HEK293 (cell line): Measurements from ENCODE around the gene SULF2.

ENCODE experiments used
- CTCF ChIA-PET: fragments of 350-600 bp; formaldehyde crosslinking; extraction: SDS; loops from one replicate; lab custom pipeline; 2021; ENCODE audit warnings: antibody characterized with exemption; lab: Yijun Ruan, JAX
- POLR2A ChIA-PET: fragments of 300-600 bp; formaldehyde crosslinking; extraction: SDS; loops from one replicate; lab custom pipeline; 2020; ENCODE audit warnings: antibody characterized with exemption, inconsistent platforms; lab: Yijun Ruan, JAX
- H3K27ac ChIP-seq: fragments of 200-500 bp; sonication (Bioruptor generic); 2 replicates; pipeline ENCODE4 v1.5.1; 2014; ENCODE audit warnings: low read depth, low read length, control low read depth, inconsistent platforms; ENCODE audit errors: extremely low read depth
- H3K36me3 ChIP-seq, 2 experiments: fragments of 200-500 bp in 1 of 2; sonication (Bioruptor generic) in 1 of 2; 1 replicate in 1 of 2; 2 replicates in 1 of 2; pipeline ENCODE4 v1.5.1; 2014 to 2017; ENCODE audit warnings: inconsistent platforms in 2 of 2, low read length in 2 of 2; ENCODE audit not compliant: control insufficient read depth in 2 of 2, insufficient read depth in 1 of 2
- H3K4me1 ChIP-seq: fragments of 200-500 bp; sonication (Bioruptor generic); 2 replicates; pipeline ENCODE4 v1.5.1; 2014; ENCODE audit warnings: mild to moderate bottlenecking, low read length, inconsistent platforms; ENCODE audit not compliant: control insufficient read depth, insufficient read depth
- H3K4me3 ChIP-seq: 2 replicates; pipeline ENCODE4 v1.5.1; 2011; ENCODE audit warnings: low read depth, mild to moderate bottlenecking, control low read depth, low read length, moderate library complexity
- H3K9me3 ChIP-seq: fragments of 200-500 bp; sonication (Bioruptor generic); 2 replicates; pipeline ENCODE4 v1.5.1; 2014; ENCODE audit warnings: low read depth, low read length, inconsistent platforms; ENCODE audit not compliant: control insufficient read depth, insufficient read depth
- MEIS1 ChIP-seq: sonication (generic); formaldehyde crosslinking; IDR thresholded peaks from 2 replicates; pipeline ENCODE4 v1.8.1; 2022; ENCODE audit warnings: missing genetic modification reagents, mild to moderate bottlenecking, borderline replicate concordance
- MZF1 ChIP-seq: fragments of 450-650 bp; formaldehyde crosslinking; IDR thresholded peaks from 2 replicates; pipeline ENCODE4 v1.5.1; 2017; ENCODE audit warnings: missing biosample characterization, missing genetic modification characterization, borderline replicate concordance
- OSR2 ChIP-seq: fragments of 450-650 bp; formaldehyde crosslinking; IDR thresholded peaks from 2 replicates; pipeline ENCODE4 v1.5.1; 2016; ENCODE audit warnings: missing biosample characterization, missing genetic modification characterization
- RBAK ChIP-seq: fragments of 450-650 bp; formaldehyde crosslinking; IDR thresholded peaks from 2 replicates; pipeline ENCODE4 v1.5.1; 2016; ENCODE audit warnings: missing biosample characterization, missing genetic modification characterization
- SETDB1 ChIP-seq: IDR thresholded peaks from one replicate; pipeline ENCODE4 v1.6.1; 2017; ENCODE audit warnings: mild to moderate bottlenecking, low read length, moderate library complexity, mixed read lengths; ENCODE audit not compliant: insufficient read length
- ZBTB48 ChIP-seq: fragments of 450-650 bp; formaldehyde crosslinking; IDR thresholded peaks from 2 replicates; pipeline ENCODE4 v1.5.1; 2016; ENCODE audit warnings: missing biosample characterization, missing genetic modification characterization
- ZFP37 ChIP-seq: fragments of 450-650 bp; formaldehyde crosslinking; IDR thresholded peaks from 2 replicates; pipeline ENCODE4 v1.5.1; 2016; ENCODE audit warnings: missing biosample characterization, missing genetic modification characterization
- ZNF146 ChIP-seq: fragments of 450-650 bp; formaldehyde crosslinking; IDR thresholded peaks from 2 replicates; pipeline ENCODE4 v1.5.1; 2016; ENCODE audit warnings: missing biosample characterization, missing genetic modification characterization
- ZNF169 ChIP-seq: fragments of 450-650 bp; formaldehyde crosslinking; IDR thresholded peaks from 2 replicates; pipeline ENCODE4 v1.5.1; 2016; ENCODE audit warnings: missing biosample characterization, missing genetic modification characterization
- ZNF2 ChIP-seq: fragments of 450-650 bp; formaldehyde crosslinking; IDR thresholded peaks from 2 replicates; pipeline ENCODE4 v1.5.1; 2016; ENCODE audit warnings: missing biosample characterization, missing genetic modification characterization
- ZNF211 ChIP-seq: fragments of 450-650 bp; formaldehyde crosslinking; IDR thresholded peaks from 2 replicates; pipeline ENCODE4 v1.5.1; 2016; ENCODE audit warnings: low read depth, missing biosample characterization, missing genetic modification characterization
- ZNF221 ChIP-seq: fragments of 450-650 bp; formaldehyde crosslinking; IDR thresholded peaks from 2 replicates; pipeline ENCODE4 v1.5.1; 2017; ENCODE audit warnings: missing biosample characterization, missing genetic modification characterization, borderline replicate concordance
- ZNF350 ChIP-seq: fragments of 450-650 bp; formaldehyde crosslinking; IDR thresholded peaks from 2 replicates; pipeline ENCODE4 v1.5.0; 2017; ENCODE audit warnings: missing biosample characterization, mild to moderate bottlenecking, missing genetic modification characterization
- ZNF544 ChIP-seq: fragments of 450-650 bp; formaldehyde crosslinking; IDR thresholded peaks from 2 replicates; pipeline ENCODE4 v1.5.0; 2017; ENCODE audit warnings: missing biosample characterization, missing genetic modification characterization
- ZNF654 ChIP-seq: fragments of 450-650 bp; formaldehyde crosslinking; IDR thresholded peaks from 2 replicates; pipeline ENCODE4 v1.5.1; 2016; ENCODE audit warnings: low read depth, missing biosample characterization, missing genetic modification characterization
- ZNF677 ChIP-seq: fragments of 450-650 bp; IDR thresholded peaks from 2 replicates; pipeline ENCODE4 v1.5.0; 2018; ENCODE audit warnings: missing biosample characterization, mild to moderate bottlenecking, missing genetic modification characterization, moderate library complexity
- ZNF747 ChIP-seq: fragments of 450-650 bp; formaldehyde crosslinking; IDR thresholded peaks from 2 replicates; pipeline ENCODE4 v1.5.1; 2016; ENCODE audit warnings: missing biosample characterization, missing genetic modification characterization
- ZNF777 ChIP-seq: fragments of 450-650 bp; formaldehyde crosslinking; IDR thresholded peaks from 2 replicates; pipeline ENCODE4 v1.5.1; 2017; ENCODE audit warnings: missing biosample characterization, missing genetic modification characterization, borderline replicate concordance
- ZNF791 ChIP-seq: fragments of 450-650 bp; formaldehyde crosslinking; IDR thresholded peaks from 2 replicates; pipeline ENCODE4 v1.5.1; 2016; ENCODE audit warnings: missing biosample characterization, missing genetic modification characterization
- ZNF792 ChIP-seq: fragments of 450-650 bp; formaldehyde crosslinking; IDR thresholded peaks from 2 replicates; pipeline ENCODE4 v1.5.1; 2016; ENCODE audit warnings: missing biosample characterization, missing genetic modification characterization
- ZSCAN16 ChIP-seq: fragments of 450-650 bp; formaldehyde crosslinking; IDR thresholded peaks from 2 replicates; pipeline ENCODE4 v1.5.1; 2016; ENCODE audit warnings: missing biosample characterization, missing genetic modification characterization
- ZXDB ChIP-seq: fragments of 450-650 bp; formaldehyde crosslinking; IDR thresholded peaks from 2 replicates; pipeline ENCODE4 v1.5.1; 2016; ENCODE audit warnings: missing biosample characterization, missing genetic modification characterization
- TF ChIP-seq, protein P1 (sequence below): fragments of 450-650 bp; formaldehyde crosslinking; IDR thresholded peaks from 2 replicates; pipeline ENCODE4 v1.5.1; 2016; ENCODE audit warnings: missing biosample characterization, missing genetic modification characterization
- TF ChIP-seq, protein P2 (sequence below): fragments of 450-650 bp; formaldehyde crosslinking; IDR thresholded peaks from 2 replicates; pipeline ENCODE4 v1.5.1; 2016; ENCODE audit warnings: missing biosample characterization, missing genetic modification characterization
- TF ChIP-seq, protein P3 (sequence below): fragments of 450-650 bp; formaldehyde crosslinking; IDR thresholded peaks from 2 replicates; pipeline ENCODE4; 2016; ENCODE audit warnings: missing biosample characterization, missing genetic modification characterization
- TF ChIP-seq, protein P4 (sequence below): fragments of 450-650 bp; formaldehyde crosslinking; IDR thresholded peaks from 2 replicates; pipeline ENCODE4 v1.5.1; 2016; ENCODE audit warnings: missing biosample characterization, missing genetic modification characterization
- TF ChIP-seq, protein P5 (sequence below): fragments of 450-650 bp; formaldehyde crosslinking; IDR thresholded peaks from 2 replicates; pipeline ENCODE4 v1.5.1; 2017; ENCODE audit warnings: missing biosample characterization, missing genetic modification characterization

Gene SULF2

DNA sequence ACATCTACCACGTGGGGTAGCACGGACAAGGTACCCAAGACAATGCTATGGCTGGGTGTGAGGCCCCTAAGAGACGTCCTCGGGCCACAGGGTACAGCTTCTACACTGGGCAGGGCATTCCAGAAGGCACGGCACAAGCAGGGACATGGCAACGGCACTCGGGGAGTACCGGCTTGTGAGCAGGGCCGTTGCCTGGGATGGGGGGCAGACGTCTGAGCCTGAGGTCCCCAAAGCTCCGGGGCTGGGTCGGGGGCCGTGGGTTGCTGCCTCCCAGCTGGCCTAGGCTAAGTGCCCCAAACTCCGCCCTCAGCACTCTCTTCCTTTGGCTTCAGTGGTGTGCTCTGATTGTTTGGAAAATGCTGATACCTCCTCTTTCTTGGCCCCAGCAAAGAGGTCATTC, 110.6 kb downstream of the SULF2 start:
- Histone ChIP-seq H3K36me3 (peaks cover 0 to 35% of the 10 kb centered on the region in 2 experiments; a peak in 2 of 3 replicates), H3K4me1 (no peaks in the 10 kb centered on the region), H3K4me3 (no peak overlapping the region), H3K9me3 (no peaks in the 10 kb centered on the region), H3K27ac (no peak overlapping the region)
- ChIA-PET POLR2A (no interaction called here), CTCF (interaction anchor here (0.6 to 2.1 kb wide), 4 partner anchors 11 to 1206 kb away, joined by 3 to 18 read pairs (median 6); no protein-coding TSS in a partner anchor)
- TF ChIP-seq ZNF350 (tag by site-specific recombination) (no peak), ZNF747 (tag by site-specific recombination) (no peak), ZSCAN16 (tag by site-specific recombination) (no peak), MEIS1 (CRISPR knock-in tag) (no peak), ZNF221 (no peak), OSR2 (tag by site-specific recombination) (no peak)

DNA sequence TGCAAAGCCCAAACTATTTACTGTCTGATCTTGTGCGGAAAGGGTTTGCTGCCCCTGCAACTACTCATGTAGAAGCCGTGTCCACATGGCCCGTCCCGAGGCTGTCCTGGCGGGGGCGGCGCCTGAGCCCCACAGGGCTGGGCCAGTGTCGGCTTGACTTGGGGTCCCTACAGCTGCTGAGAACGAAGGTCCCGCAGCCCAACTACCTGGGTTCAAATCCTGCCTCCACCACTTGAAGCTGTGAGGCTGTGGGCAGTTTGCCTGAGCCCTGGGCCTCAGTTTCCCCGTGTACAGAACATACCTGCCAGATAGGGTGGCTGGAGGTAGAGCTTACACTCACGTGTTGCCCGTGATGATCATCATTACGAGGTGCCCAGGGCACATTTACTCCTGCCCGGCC, 111.1 kb downstream of the SULF2 start:
- no peak overlapping the region for H3K27ac ChIP-seq
- no peak for TF ChIP-seq ZNF2 (tag by site-specific recombination)
- TF ChIP-seq, protein P1, sequence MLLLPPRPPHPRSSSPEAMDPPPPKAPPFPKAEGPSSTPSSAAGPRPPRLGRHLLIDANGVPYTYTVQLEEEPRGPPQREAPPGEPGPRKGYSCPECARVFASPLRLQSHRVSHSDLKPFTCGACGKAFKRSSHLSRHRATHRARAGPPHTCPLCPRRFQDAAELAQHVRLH (tag by site-specific recombination), result no peak
- no peak for TF ChIP-seq ZBTB48 (tag by site-specific recombination)
- TF ChIP-seq, protein P2, sequence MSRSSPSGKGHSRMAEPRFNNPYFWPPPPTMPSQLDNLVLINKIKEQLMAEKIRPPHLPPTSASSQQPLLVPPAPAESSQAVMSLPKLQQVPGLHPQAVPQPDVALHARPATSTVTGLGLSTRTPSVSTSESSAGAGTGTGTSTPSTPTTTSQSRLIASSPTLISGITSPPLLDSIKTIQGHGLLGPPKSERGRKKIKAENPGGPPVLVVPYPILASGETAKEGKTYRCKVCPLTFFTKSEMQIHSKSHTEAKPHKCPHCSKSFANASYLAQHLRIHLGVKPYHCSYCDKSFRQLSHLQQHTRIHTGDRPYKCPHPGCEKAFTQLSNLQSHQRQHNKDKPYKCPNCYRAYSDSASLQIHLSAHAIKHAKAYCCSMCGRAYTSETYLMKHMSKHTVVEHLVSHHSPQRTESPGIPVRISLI (tag by site-specific recombination), result no peak
- TF ChIP-seq, protein P3, sequence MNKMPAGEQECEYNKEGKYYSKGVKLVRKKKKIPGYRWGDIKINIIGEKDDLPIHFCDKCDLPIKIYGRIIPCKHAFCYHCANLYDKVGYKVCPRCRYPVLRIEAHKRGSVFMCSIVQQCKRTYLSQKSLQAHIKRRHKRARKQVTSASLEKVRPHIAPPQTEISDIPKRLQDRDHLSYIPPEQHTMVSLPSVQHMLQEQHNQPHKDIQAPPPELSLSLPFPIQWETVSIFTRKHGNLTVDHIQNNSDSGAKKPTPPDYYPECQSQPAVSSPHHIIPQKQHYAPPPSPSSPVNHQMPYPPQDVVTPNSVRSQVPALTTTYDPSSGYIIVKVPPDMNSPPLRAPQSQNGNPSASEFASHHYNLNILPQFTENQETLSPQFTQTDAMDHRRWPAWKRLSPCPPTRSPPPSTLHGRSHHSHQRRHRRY (tag by site-specific recombination), result no peak
- TF ChIP-seq ZNF654 (tag by site-specific recombination), result no peak
- no peak overlapping the region for H3K4me3 ChIP-seq
- POLR2A ChIA-PET, result no interaction called here
- no peaks in the 10 kb centered on the region for H3K9me3 ChIP-seq
- H3K4me1 ChIP-seq, result no peaks in the 10 kb centered on the region
- peaks cover 0 to 32% of the 10 kb centered on the region in 2 experiments; a peak in 2 of 3 replicates for H3K36me3 ChIP-seq
- CTCF ChIA-PET, result interaction anchor here (0.5 to 2.1 kb wide), 4 partner anchors 10 to 987 kb away, joined by 3 to 18 read pairs (median 6); no protein-coding TSS in a partner anchor

DNA sequence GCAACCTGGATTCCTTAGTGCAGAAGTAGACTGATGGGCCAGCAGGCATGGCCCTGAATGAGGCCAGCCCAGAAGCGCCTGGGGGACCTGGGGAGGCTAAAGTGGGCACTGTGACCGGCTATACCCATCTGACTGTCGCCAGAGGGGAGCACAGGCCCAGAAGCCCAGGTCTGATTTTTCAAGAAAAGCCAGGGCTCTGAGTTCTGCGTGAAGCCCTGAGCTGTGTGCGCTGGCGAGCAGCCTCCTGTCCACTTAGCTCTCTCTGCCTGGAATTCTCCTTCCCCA, 111.7 kb downstream of the SULF2 start:
- Histone ChIP-seq H3K27ac (no peak overlapping the region), H3K9me3 (no peaks in the 10 kb centered on the region), H3K4me1 (no peaks in the 10 kb centered on the region), H3K4me3 (no peak overlapping the region), H3K36me3 (peaks cover 0 to 34% of the 10 kb centered on the region in 2 experiments; a peak in 2 of 3 replicates)
- POLR2A ChIA-PET, result no interaction called here
- CTCF ChIA-PET, result interaction anchor here (0.5 to 2.1 kb wide), 4 partner anchors 10 to 987 kb away, joined by 3 to 18 read pairs (median 6); no protein-coding TSS in a partner anchor
- TF ChIP-seq ZNF169 (tag by site-specific recombination) (no peak), ZFP37 (tag by site-specific recombination) (no peak), RBAK (tag by site-specific recombination) (no peak), ZNF792 (tag by site-specific recombination) (no peak), ZNF791 (tag by site-specific recombination) (no peak), ZNF146 (no peak), ZNF677 (tag by site-specific recombination) (no peak), ZNF211 (no peak), ZNF350 (tag by site-specific recombination) (no peak), ZXDB (tag by site-specific recombination) (no peak), ZNF544 (tag by site-specific recombination) (no peak), SETDB1 (no peak), ZBTB48 (tag by site-specific recombination) (no peak), MZF1 (tag by site-specific recombination) (no peak), ZNF777 (no peak)
- TF ChIP-seq, protein P4, sequence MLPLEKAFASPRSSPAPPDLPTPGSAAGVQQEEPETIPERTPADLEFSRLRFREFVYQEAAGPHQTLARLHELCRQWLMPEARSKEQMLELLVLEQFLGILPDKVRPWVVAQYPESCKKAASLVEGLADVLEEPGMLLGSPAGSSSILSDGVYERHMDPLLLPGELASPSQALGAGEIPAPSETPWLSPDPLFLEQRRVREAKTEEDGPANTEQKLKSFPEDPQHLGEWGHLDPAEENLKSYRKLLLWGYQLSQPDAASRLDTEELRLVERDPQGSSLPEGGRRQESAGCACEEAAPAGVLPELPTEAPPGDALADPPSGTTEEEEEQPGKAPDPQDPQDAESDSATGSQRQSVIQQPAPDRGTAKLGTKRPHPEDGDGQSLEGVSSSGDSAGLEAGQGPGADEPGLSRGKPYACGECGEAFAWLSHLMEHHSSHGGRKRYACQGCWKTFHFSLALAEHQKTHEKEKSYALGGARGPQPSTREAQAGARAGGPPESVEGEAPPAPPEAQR (tag by site-specific recombination), result no peak
- TF ChIP-seq, protein P5, sequence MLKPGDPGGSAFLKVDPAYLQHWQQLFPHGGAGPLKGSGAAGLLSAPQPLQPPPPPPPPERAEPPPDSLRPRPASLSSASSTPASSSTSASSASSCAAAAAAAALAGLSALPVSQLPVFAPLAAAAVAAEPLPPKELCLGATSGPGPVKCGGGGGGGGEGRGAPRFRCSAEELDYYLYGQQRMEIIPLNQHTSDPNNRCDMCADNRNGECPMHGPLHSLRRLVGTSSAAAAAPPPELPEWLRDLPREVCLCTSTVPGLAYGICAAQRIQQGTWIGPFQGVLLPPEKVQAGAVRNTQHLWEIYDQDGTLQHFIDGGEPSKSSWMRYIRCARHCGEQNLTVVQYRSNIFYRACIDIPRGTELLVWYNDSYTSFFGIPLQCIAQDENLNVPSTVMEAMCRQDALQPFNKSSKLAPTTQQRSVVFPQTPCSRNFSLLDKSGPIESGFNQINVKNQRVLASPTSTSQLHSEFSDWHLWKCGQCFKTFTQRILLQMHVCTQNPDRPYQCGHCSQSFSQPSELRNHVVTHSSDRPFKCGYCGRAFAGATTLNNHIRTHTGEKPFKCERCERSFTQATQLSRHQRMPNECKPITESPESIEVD (tag by site-specific recombination), result no peak
